KMS-11 (cell line): Measurements from ENCODE around the gene ENTPD2.
"Not testable (repeated sequence)": the region's sequence is repeated elsewhere in the genome, so short reads cannot be mapped to it uniquely, and the experiment has no call there.

Experiments used
- H2AFZ ChIP-seq: fragments of 200-600 bp; sonication (generic); 2 replicates; pipeline ENCODE4 v1.6.1; 2016; ENCODE audit warnings: antibody characterized with exemption, mixed run types, low read depth
- H3K27ac ChIP-seq: fragments of 200-600 bp; sonication (generic); 2 replicates; pipeline ENCODE4 v1.6.1; 2016; ENCODE audit warnings: mild to moderate bottlenecking, mixed run types
- H3K27me3 ChIP-seq: fragments of 200-600 bp; sonication (generic); 2 replicates; pipeline ENCODE4 v1.6.1; 2017; ENCODE audit warnings: mild to moderate bottlenecking, low read depth, mixed run types, moderate library complexity; ENCODE audit not compliant: insufficient read depth
- H3K36me3 ChIP-seq: fragments of 200-600 bp; sonication (generic); 2 replicates; pipeline ENCODE4 v1.6.1; 2017; ENCODE audit warnings: mild to moderate bottlenecking, mixed run types; ENCODE audit not compliant: insufficient read depth
- H3K4me1 ChIP-seq: fragments of 200-600 bp; sonication (generic); 2 replicates; pipeline ENCODE4 v1.6.1; 2016; ENCODE audit warnings: mild to moderate bottlenecking, low read depth, mixed run types; ENCODE audit not compliant: poor library complexity, severe bottlenecking
- H3K4me2 ChIP-seq: fragments of 200-600 bp; sonication (generic); 2 replicates; pipeline ENCODE4 v1.7.0; 2016; ENCODE audit warnings: mild to moderate bottlenecking, mixed run types
- H3K4me3 ChIP-seq: fragments of 200-600 bp; sonication (generic); IDR thresholded peaks from 2 replicates; pipeline ENCODE4 v1.6.1; 2017; ENCODE audit warnings: low read depth, low read length, mixed read lengths; ENCODE audit not compliant: insufficient read depth
- H3K79me2 ChIP-seq: fragments of 200-600 bp; sonication (generic); 2 replicates; pipeline ENCODE4 v1.6.1; 2016; ENCODE audit warnings: low read depth, mixed run types; ENCODE audit not compliant: insufficient read depth
- H3K9ac ChIP-seq: fragments of 200-600 bp; sonication (generic); 2 replicates; pipeline ENCODE4 v1.6.1; 2016; ENCODE audit warnings: mild to moderate bottlenecking, mixed run types
- H4K20me1 ChIP-seq: fragments of 200-600 bp; sonication (generic); 2 replicates; pipeline ENCODE4 v1.6.1; 2016; ENCODE audit warnings: mild to moderate bottlenecking, mixed run types; ENCODE audit not compliant: insufficient read depth
- CTCF ChIP-seq: fragments of 200-600 bp; sonication (generic); conservative IDR thresholded peaks from 2 replicates; pipeline ENCODE4 v1.6.1; 2017; ENCODE audit warnings: low read depth, mild to moderate bottlenecking, antibody characterized with exemption, low read length, moderate library complexity, mixed read lengths

The ENTPD2 gene

GRCh38 chr9:137064880-137065164, 11.0 kb upstream of the ENTPD2 start:
- no peak for TF ChIP-seq CTCF
- H3K4me1 ChIP-seq = peaks cover 18% of the 10 kb centered on the region

GRCh38 chr9:137064027-137064879, 10.4 kb upstream of the ENTPD2 start:
- Histone ChIP-seq H3K9ac (no peak overlapping the region), H3K4me1 (peaks cover 14% of the 10 kb centered on the region), H3K4me2 (no peak overlapping the region), H3K79me2 (no peaks in the 10 kb centered on the region), H3K27me3 (peaks cover 13% of the 10 kb centered on the region; the same call in 1 of the 2 replicates), H4K20me1 (0 out of 2 replicates have a peak, but pooled peaks cover 2% of the 10 kb centered on the region), H3K27ac (no peak overlapping the region), H3K4me3 (no peak overlapping the region), H3K36me3 (no peaks in the 10 kb centered on the region), H2AFZ (no peak overlapping the region)
- peak; percentile 88 for TF ChIP-seq CTCF

More at GRCh38 chr9:137064880-137065164, 11.0 kb upstream of the ENTPD2 start:
- H3K27ac ChIP-seq = no peak overlapping the region
- peaks cover 10% of the 10 kb centered on the region; the same call in 1 of the 2 replicates for H3K27me3 ChIP-seq
- no peaks in the 10 kb centered on the region for H3K36me3 ChIP-seq
- 0 out of 2 replicates have a peak, but pooled peaks cover 6% of the 10 kb centered on the region for H4K20me1 ChIP-seq
- H3K9ac ChIP-seq = no peak overlapping the region
- H2AFZ ChIP-seq = no peak overlapping the region
- H3K79me2 ChIP-seq = no peaks in the 10 kb centered on the region
- H3K4me3 ChIP-seq = no peak overlapping the region
- H3K4me2 ChIP-seq = no peak overlapping the region

GRCh38 chr9:137063311-137064026, 9.6 kb upstream of the ENTPD2 start:
- Histone ChIP-seq H2AFZ (no peak overlapping the region), H3K9ac (no peak overlapping the region), H4K20me1 (no peaks in the 10 kb centered on the region), H3K36me3 (no peaks in the 10 kb centered on the region), H3K27me3 (peaks cover 21% of the 10 kb centered on the region; the same call in 1 of the 2 replicates), H3K27ac (no peak overlapping the region), H3K4me3 (no peak overlapping the region), H3K79me2 (no peaks in the 10 kb centered on the region), H3K4me1 (peaks cover 7% of the 10 kb centered on the region), H3K4me2 (no peak overlapping the region)
- TF ChIP-seq CTCF = no peak

GRCh38 chr9:137062798-137063197, 8.9 kb upstream of the ENTPD2 start:
- H3K4me2 ChIP-seq, H2AFZ ChIP-seq, H3K27ac ChIP-seq, H4K20me1 ChIP-seq, H3K9ac ChIP-seq, H3K4me3 ChIP-seq, H3K79me2 ChIP-seq, H3K36me3 ChIP-seq, H3K4me1 ChIP-seq: not testable (repeated sequence)
- peaks cover 28% of the 10 kb centered on the region; the same call in 1 of the 2 replicates for H3K27me3 ChIP-seq
